Measurements from ENCODE around the gene SLC25A6. TPM values are rescaled to one million over a fixed set of nuclear protein-coding genes. Genes with fewer than 3 reads are reported as not detected.

SLC25A6 gene
- total and polyA plus RNA-seq, 9 of the 15 experiments (the other 6 are each of a cell fraction or from before 2014, with no cell fraction given) = 24.6 to 330 (median 129) TPM

- H3K4me1 ChIP-seq (replicated peaks in 1 of 2; ENCODE audit: control insufficient read depth in 2 of 2, insufficient read depth in 2 of 2, low read length in 2 of 2) = no peaks in the 10 kb centered on the region
- no peak overlapping the region for H3K4me2 ChIP-seq (ENCODE audit: insufficient read depth, low read length)
- H3K27me3 ChIP-seq (ENCODE audit: control insufficient read depth in 2 of 2, insufficient read depth in 2 of 2, low read length in 2 of 2) = no peaks in the 10 kb centered on the region
- no peak overlapping the region for H2AFZ ChIP-seq (ENCODE audit: low read depth, low read length)
- no peaks in the 10 kb centered on the region for H3K9me3 ChIP-seq (replicated peaks; ENCODE audit: control insufficient read depth, insufficient read depth, low read depth, low read length)
- ATAC-seq (no peak), DNase-seq (ENCODE audit: extremely low read depth in 1 of 4, low spot score in 3 of 4) (no peak), FAIRE-seq (no peak)
- no peak overlapping the region for H3K4me3 ChIP-seq
- no peak for TF ChIP-seq HDAC2 (IDR thresholded peaks at IDR 0.05)
- TF ChIP-seq ZNF77 (CRISPR knock-in tag; IDR thresholded peaks at IDR 0.05) = no peak
- TF ChIP-seq NR1H2 (CRISPR knock-in tag; IDR thresholded peaks at IDR 0.05) = no peak
- no peak for TF ChIP-seq ZNF316 (IDR thresholded peaks at IDR 0.05)
- no peak for TF ChIP-seq ARID3A (IDR thresholded peaks at IDR 0.05; ENCODE audit: borderline replicate concordance, low read depth, low read length)
- no peak for TF ChIP-seq ZHX1 (conservative IDR thresholded peaks at IDR 0.05; ENCODE audit: low read length)
- no peak for TF ChIP-seq BRD9 (IDR thresholded peaks at IDR 0.05; ENCODE audit: low read depth, partially characterized antibody)
- no TSS peak for BruUV-seq (replicated peaks)
- no peak overlapping the region for H3K9ac ChIP-seq (ENCODE audit: insufficient read depth in 1 of 2, low read depth in 2 of 2, low read length in 2 of 2)
- intact Hi-C loops (cut with micrococcal nuclease) (no loop called here), in situ Hi-C loops (cut with MboI) (no loop called here)
- ChIA-PET CTCF (ENCODE audit: low intra/inter-chr PET ratio) (no interaction called here), POLR2A (no interaction called here)
- H3K27ac ChIP-seq (ENCODE audit: extremely low read depth, low read depth, low read length) = no peak overlapping the region
- H3K9me1 ChIP-seq (ENCODE audit: control insufficient read depth, insufficient read depth, low read length) = no peaks in the 10 kb centered on the region
- no peaks in the 10 kb centered on the region for H4K20me1 ChIP-seq (replicated peaks; ENCODE audit: control insufficient read depth, insufficient read depth, low read length)
- H3K79me2 ChIP-seq (ENCODE audit: control insufficient read depth, insufficient read depth, low read length) = no peaks in the 10 kb centered on the region
- peaks cover 24% of the 10 kb centered on the region; the same call in 2 of the 3 replicates for H3K36me3 ChIP-seq (ENCODE audit: control insufficient read depth, insufficient read depth, low read length)
- 95% methylated on average over 16 of the region's 31 CpGs for WGBS (ENCODE audit: insufficient coverage, low coverage, missing lambda C conversion rate)
Observed at GRCh38 chrX:1412551-1413161, 20.7 kb upstream of the SLC25A6 start.

All from K562 (cell line).